Neural progenitor cell (in vitro differentiated cells): Measurements from ENCODE around the gene LYAR.

ENCODE experiments used
- CTCF ChIP-seq: fragments of 200-600 bp; sonication (generic); IDR thresholded peaks from 2 replicates; pipeline ENCODE4 v1.5.1; 2017; ENCODE audit warnings: antibody characterized with exemption, mild to moderate bottlenecking
- EZH2 ChIP-seq: fragments of 200-600 bp; sonication (generic); IDR thresholded peaks from 2 replicates; pipeline ENCODE4 v1.6.1; 2017; ENCODE audit warnings: antibody characterized with exemption, mild to moderate bottlenecking, moderate library complexity
- EZH2phosphoT487 ChIP-seq: fragments of 200-600 bp; sonication (generic); IDR thresholded peaks from 2 replicates; pipeline ENCODE4 v1.6.1; 2017; ENCODE audit warnings: antibody characterized with exemption

GRCh38 chr4:4248885-4249203 is 41.1 kb downstream of the LYAR start:
- TF ChIP-seq CTCF: no peak
- no peak for TF ChIP-seq EZH2phosphoT487
- TF ChIP-seq EZH2: no peak
